Right forelimb (tissue), 1 donor: Measurements from ENCODE around the gene ETV5.
"Not testable (repeated sequence)": the region's sequence is repeated elsewhere in the genome, so short reads cannot be mapped to it uniquely, and the experiment has no call there.

ENCODE experiments used
- DNase-seq: peaks from one replicate; pipeline ENCODE4 v3.0.0-alpha.2; 2018

ETV5 gene

GRCh38 chr3:186059192-186059591 is 49.7 kb downstream of the ETV5 start:
- no peak for DNase-seq

DNA sequence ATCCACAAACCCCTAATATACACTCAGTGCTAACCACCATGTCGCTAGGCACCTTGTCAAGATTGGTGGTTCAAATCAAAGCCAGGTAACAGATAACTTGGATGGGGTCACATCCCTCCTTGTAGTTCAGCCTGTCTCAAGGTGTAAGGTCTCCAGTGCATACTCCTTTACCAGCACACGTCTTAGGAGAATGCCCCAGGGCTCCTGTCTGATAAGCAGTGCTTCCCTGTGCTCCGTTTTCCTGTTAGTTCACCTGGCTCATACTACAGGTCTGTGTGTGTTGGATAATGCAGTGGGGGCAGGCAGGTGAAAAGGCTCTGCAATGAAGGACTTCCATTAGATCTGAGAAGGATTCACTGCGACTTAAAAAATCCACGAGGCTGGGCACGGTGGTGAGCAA is 50.7 kb downstream of the ETV5 start:
- no peak for DNase-seq

- DNase-seq = no peak
Observed at GRCh38 chr3:186057594-186057993, 51.3 kb downstream of the ETV5 start.

GRCh38 chr3:186054792-186055352 is 54.0 kb downstream of the ETV5 start:
- DNase-seq = no peak

DNA sequence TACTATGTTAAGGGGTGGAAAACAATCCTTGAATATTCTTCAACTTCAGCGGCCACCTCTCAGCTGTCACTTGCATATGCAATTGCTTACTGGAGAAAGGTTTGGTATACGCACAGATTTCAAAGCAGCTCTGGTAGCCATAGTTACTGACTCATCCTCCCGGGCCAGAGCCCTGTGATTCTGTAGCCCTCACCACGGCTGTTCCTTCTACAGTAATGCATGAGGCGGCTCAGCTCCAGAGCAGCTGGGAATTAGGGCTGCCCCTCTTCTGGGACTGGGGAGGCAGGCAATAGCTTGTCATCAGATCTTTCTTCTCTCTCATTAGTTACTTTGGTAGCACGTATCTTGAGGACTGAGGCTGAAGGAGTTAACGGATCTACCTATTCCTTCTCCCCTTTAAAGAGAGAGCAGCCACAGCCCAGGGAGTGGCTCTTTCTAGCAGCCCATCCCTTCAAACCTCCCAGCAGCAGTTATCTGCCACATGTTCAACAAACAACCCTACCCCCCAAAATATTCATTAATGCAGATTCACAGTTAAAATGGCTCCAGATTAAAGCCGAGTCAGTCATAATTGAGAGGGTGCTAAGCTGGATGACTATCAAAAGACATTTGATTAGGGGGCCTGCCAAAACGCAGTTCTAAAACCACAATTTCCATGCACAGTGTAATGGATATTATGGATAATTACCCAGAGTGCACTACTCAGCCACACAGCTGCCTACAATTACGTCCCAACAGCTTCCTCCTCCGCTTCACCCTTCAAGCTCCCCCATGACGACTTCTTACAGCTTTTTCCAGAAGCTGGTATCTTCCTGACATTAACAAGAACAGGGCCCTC is 54.7 kb downstream of the ETV5 start:
- no peak for DNase-seq

GRCh38 chr3:186052096-186052840 is 56.6 kb downstream of the ETV5 start:
- no peak for DNase-seq

GRCh38 chr3:186049001-186049400 is 59.9 kb downstream of the ETV5 start:
- DNase-seq = no peak

- no peak for DNase-seq
Observed at GRCh38 chr3:186048119-186048518, 60.8 kb downstream of the ETV5 start.

GRCh38 chr3:186046838-186047237 is 62.1 kb downstream of the ETV5 start:
- no peak for DNase-seq

DNA sequence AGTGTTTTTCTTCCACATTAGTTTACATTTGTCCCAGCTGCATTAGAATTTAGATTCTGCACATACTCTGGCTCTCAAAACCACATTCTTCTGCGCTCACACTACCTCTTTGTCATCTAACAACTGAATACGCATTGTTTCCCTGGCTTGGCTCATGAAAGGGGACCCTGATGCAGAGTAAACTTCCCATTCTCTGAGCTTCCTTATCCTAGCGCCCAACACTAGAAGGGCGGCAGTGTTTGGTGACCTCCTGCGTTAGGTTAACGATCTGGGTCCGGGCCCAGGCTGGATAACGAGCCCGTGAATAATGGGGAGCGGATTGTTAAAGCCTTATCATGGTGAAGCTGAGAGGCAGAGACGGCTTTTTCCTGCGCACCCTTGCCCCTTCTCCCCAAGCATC is 63.9 kb downstream of the ETV5 start:
- DNase-seq = no peak

DNA sequence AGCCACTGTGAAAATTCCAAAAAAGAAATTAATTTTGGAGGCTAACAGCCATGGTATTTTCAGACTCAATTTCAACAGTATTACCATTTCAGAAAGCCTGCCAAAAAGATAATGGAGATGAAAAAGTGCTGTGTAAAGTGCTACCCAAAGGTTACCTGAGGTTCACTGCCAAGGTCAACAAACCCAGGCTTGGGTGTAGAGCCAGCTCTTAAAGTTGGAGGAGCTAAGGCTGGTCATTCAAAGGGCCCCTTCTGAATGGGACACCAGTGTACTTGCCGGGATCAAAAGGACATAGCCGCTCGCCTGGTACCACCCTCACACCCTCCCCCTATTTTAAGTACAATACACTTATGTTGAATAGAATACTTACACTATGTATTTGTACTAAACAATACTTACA is 64.5 kb downstream of the ETV5 start:
- DNase-seq = no peak

- DNase-seq = no peak
Observed at GRCh38 chr3:186042521-186043202, 66.2 kb downstream of the ETV5 start.

- no peak for DNase-seq
Observed at GRCh38 chr3:186042036-186042435, 66.9 kb downstream of the ETV5 start.

DNA sequence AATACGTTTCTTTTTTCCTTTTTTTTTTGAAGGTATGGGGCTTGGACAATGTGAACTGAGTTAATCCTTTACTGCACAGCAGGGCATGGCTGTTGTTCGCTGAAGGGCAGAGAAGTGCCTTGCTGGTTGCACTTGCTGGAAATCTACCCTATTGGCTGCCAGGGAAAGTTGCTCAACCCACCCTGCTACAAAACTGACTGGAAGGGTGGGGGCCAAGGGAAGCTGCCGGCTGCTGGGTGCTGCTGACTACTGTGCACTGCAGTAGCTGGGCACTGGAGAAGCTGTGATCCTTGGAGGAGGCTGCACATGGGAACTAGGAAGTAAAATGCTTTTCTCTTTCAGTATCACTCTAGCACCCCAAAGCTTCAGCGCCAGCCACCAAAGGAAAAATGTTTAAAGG is 70.5 kb downstream of the ETV5 start:
- no peak for DNase-seq

GRCh38 chr3:186035277-186035676 is 73.6 kb downstream of the ETV5 start:
- DNase-seq = no peak

- no peak for DNase-seq
Observed at GRCh38 chr3:186032321-186032720, 76.6 kb downstream of the ETV5 start.

- DNase-seq = not testable (repeated sequence)
Observed at GRCh38 chr3:186025993-186026392, 82.9 kb downstream of the ETV5 start.

- DNase-seq = no peak
Observed at GRCh38 chr3:186025161-186025560, 83.7 kb downstream of the ETV5 start.

DNA sequence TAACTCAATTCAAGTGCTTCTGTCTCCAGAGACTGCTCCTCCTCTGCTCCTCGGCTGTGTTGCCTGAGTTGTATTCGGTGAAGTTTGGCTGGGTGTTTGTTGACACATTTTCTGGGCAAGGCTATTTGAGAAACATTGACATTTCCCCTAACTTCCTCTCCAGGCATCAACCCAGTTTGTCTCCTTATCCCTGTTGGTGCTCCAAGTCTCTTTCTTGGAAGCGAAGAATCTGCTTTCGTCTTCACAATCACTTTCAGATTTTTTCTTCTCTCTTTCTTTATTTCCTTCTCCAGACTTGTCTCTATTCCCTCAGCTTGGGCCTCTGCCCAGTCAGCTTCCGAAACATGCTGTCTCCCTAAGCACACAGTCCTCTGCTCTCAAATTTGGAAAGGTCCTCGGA is 84.7 kb downstream of the ETV5 start:
- DNase-seq = peak; percentile 61

DNA sequence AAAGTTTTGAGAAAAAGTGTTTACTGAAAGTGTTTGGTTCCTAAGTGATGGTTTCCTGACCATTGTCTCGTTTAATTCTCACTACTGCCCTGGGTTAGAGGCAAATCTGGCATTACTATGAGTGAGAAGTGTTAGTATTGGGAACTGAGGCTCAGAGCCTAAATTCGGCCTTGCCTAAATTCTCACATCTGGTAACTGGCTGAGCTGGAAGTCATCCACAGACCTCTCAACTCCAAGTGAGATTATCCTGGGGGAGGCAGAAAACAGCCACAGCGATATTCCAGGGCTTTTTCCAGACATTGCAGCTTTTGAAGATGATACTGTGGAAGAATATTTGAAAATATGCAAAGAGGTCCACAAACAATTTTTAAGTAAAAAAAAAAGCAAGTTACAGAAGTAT is 86.0 kb downstream of the ETV5 start:
- no peak for DNase-seq

GRCh38 chr3:186021673-186022362 is 87.1 kb downstream of the ETV5 start:
- DNase-seq = no peak

GRCh38 chr3:186021250-186021649 is 87.6 kb downstream of the ETV5 start:
- not testable (repeated sequence) for DNase-seq

- not testable (repeated sequence) for DNase-seq
Observed at GRCh38 chr3:186019288-186019687, 89.6 kb downstream of the ETV5 start.
